Measurements from ENCODE around the gene RRP1. TPM values are rescaled to one million over a fixed set of nuclear protein-coding genes. Genes with fewer than 3 reads are reported as not detected.
A peak's percentile ranks its signal among the peaks of the same experiment; 100 is the strongest.

The RRP1 gene
- total and polyA plus RNA-seq, 9 of the 15 experiments (the other 6 are each of a cell fraction or from before 2014, with no cell fraction given) = 0.89 to 105 (median 51.6) TPM

- TF ChIP-seq REST (IDR thresholded peaks at IDR 0.05; ENCODE audit: borderline replicate concordance) = peak; percentile 30; the same call in 1 of the 2 replicates
- no peak for TF ChIP-seq REST (CRISPR knock-in tag; IDR thresholded peaks at IDR 0.05; ENCODE audit: low read depth)
- TF ChIP-seq HLTF (IDR thresholded peaks at IDR 0.05) = no peak
- TF ChIP-seq KHSRP (IDR thresholded peaks at IDR 0.05) = no peak
- 0 out of 2 replicates have a peak, but pooled peaks have one; percentile 19 for TF ChIP-seq STAG1 (CRISPR knock-in tag; IDR thresholded peaks at IDR 0.05; ENCODE audit: borderline replicate concordance)
- TF ChIP-seq ATF6 (CRISPR knock-in tag; IDR thresholded peaks at IDR 0.05) = no peak
- no peak for TF ChIP-seq ARNT (IDR thresholded peaks at IDR 0.05)
- no peak for TF ChIP-seq HOXB6 (CRISPR knock-in tag; IDR thresholded peaks at IDR 0.05; ENCODE audit: borderline replicate concordance)
- TF ChIP-seq BHLHE40 (IDR thresholded peaks at IDR 0.05; ENCODE audit: low read length) = no peak
- peak in 1 of 2 experiments; percentile 36; a peak in 2 of 4 replicates for TF ChIP-seq RAD21 (CRISPR knock-in tag; conservative IDR thresholded peaks at IDR 0.05 in 1 of 2, IDR thresholded peaks at IDR 0.05 in 1 of 2)
- peak; percentile 22 to 42 (median 25); a peak in 3 of 6 replicates for TF ChIP-seq CTCF (IDR thresholded peaks at IDR 0.05 in 2 of 3, conservative IDR thresholded peaks at IDR 0.05 in 1 of 3; ENCODE audit: insufficient read depth in 2 of 3, low read depth in 1 of 3, low read length in 3 of 3)
- no peak for TF ChIP-seq NCOA6 (IDR thresholded peaks at IDR 0.05)
Observed at GRCh38 chr21:43760391-43760958, 28.9 kb upstream of the RRP1 start (continued).

All from K562 (cell line).